GM12878 (cell line): Measurements from ENCODE around the gene CTDNEP1. TPM values are rescaled to one million over a fixed set of nuclear protein-coding genes. Genes with fewer than 3 reads are reported as not detected.

Source experiments
- BACH1 ChIP-seq: fragments of 450-650 bp; IDR thresholded peaks from 2 replicates; pipeline ENCODE4 v1.6.1; 2017; ENCODE audit warnings: mild to moderate bottlenecking, borderline replicate concordance
- CBFB ChIP-seq: IDR thresholded peaks from 2 replicates; pipeline ENCODE4 v1.6.1; 2016; ENCODE audit warnings: antibody characterized with exemption, low read depth
- CREB1 ChIP-seq: IDR thresholded peaks from 2 replicates; pipeline ENCODE4 v1.6.1; 2012; ENCODE audit warnings: low read depth, mild to moderate bottlenecking, inconsistent platforms
- DPF2 ChIP-seq: fragments of 450-650 bp; IDR thresholded peaks from 2 replicates; pipeline ENCODE4 v1.6.1; 2017; ENCODE audit warnings: mild to moderate bottlenecking
- EED ChIP-seq: sonication (generic); IDR thresholded peaks from 2 replicates; pipeline ENCODE4 v1.6.1; 2016; ENCODE audit warnings: antibody characterized with exemption, low read depth
- EZH2 ChIP-seq: IDR thresholded peaks from 2 replicates; pipeline ENCODE4 v1.6.1; 2012; ENCODE audit warnings: low read depth, mild to moderate bottlenecking, control low read depth, inconsistent platforms, low read length, borderline replicate concordance; ENCODE audit not compliant: control insufficient read depth
- HCFC1 ChIP-seq: fragments of 150-350 bp; IDR thresholded peaks from 2 replicates; pipeline ENCODE4 v1.6.1; 2014; ENCODE audit warnings: low read length
- IRF4 ChIP-seq: IDR thresholded peaks from 2 replicates; pipeline ENCODE4 v1.6.1; 2011; ENCODE audit warnings: low read depth, low read length
- LARP7 ChIP-seq: fragments of 450-650 bp; IDR thresholded peaks from 2 replicates; pipeline ENCODE4 v1.6.1; 2017; ENCODE audit warnings: mild to moderate bottlenecking
- MXI1 ChIP-seq: fragments of 150-350 bp; IDR thresholded peaks from 2 replicates; pipeline ENCODE4 v1.6.1; 2011; ENCODE audit warnings: low read depth, mild to moderate bottlenecking, inconsistent platforms, low read length, improper control_type of control experiment
- RUNX3 ChIP-seq: IDR thresholded peaks from 2 replicates; pipeline ENCODE4 v1.6.1; 2012; ENCODE audit warnings: low read length, inconsistent platforms
- SMAD5 ChIP-seq: IDR thresholded peaks from 2 replicates; pipeline ENCODE4 v1.6.1; 2016; ENCODE audit warnings: antibody characterized with exemption, low read depth
- SMARCA5 ChIP-seq: fragments of 450-650 bp; IDR thresholded peaks from 2 replicates; pipeline ENCODE4 v1.6.1; 2017; ENCODE audit warnings: mild to moderate bottlenecking
- SMC3 ChIP-seq: IDR thresholded peaks from 2 replicates; pipeline ENCODE4 v1.6.1; 2011; ENCODE audit warnings: low read length, improper control_type of control experiment, borderline replicate concordance
- STAT1 ChIP-seq: fragments of 450-650 bp; conservative IDR thresholded peaks from 2 replicates; pipeline ENCODE4 v1.6.1; 2014; ENCODE audit warnings: antibody characterized with exemption, mild to moderate bottlenecking
- STAT3 ChIP-seq: IDR thresholded peaks from 2 replicates; pipeline ENCODE4 v1.6.1; 2011; ENCODE audit warnings: low read depth, low read length, improper control_type of control experiment
- TCF12 ChIP-seq: IDR thresholded peaks from 2 replicates; pipeline ENCODE4 v1.6.1; 2011; ENCODE audit warnings: low read depth, mild to moderate bottlenecking, low read length
- TCF3 ChIP-seq: IDR thresholded peaks from 2 replicates; pipeline ENCODE4 v1.6.1; 2012; ENCODE audit warnings: low read depth, mild to moderate bottlenecking, low read length, borderline replicate concordance; ENCODE audit not compliant: insufficient read depth
- YY1 ChIP-seq: IDR thresholded peaks from 2 replicates; pipeline ENCODE4 v1.6.1; 2011; ENCODE audit warnings: low read depth, mild to moderate bottlenecking, low read length
- ZNF622 ChIP-seq: fragments of 450-650 bp; IDR thresholded peaks from 2 replicates; pipeline ENCODE4 v1.6.1; 2017; ENCODE audit warnings: mild to moderate bottlenecking, inconsistent platforms
- polyA plus RNA-seq, 11 experiments: library from polyadenylated mRNA; depleted of rRNA in 4 of 11; unstranded in 6 of 11; stranded (reverse) in 5 of 11; fragments of >200 nt; fragmentation: Nextera tagmentation in 4 of 11; fragmentation: Illumina TruSeq in 1 of 11; extraction: Ambion mirVana in 4 of 11; extraction: Trizol in 1 of 11; gene quantifications; 1 replicate in 1 of 11; 2 replicates in 10 of 11; pipeline versions ENCODE4 v1.2.1 to v1.2.3, GENCODE V29; 2011 to 2016; ENCODE audit warnings: inconsistent platforms in 2 of 11, missing spikeins in 2 of 11, low read depth in 1 of 11
- total RNA-seq, 4 experiments: library from RNA; depleted of rRNA in 3 of 4; stranded (reverse); fragments of >200 nt in 3 of 4; fragmentation: Illumina TruSeq in 1 of 4; extraction: Trizol in 1 of 4; gene quantifications; 2 replicates each; pipeline versions ENCODE4 v1.2.1 to v1.2.3, GENCODE V29; 2013 to 2021
- TF ChIP-seq, protein P1 (sequence below): fragments of 150-350 bp; IDR thresholded peaks from 2 replicates; pipeline ENCODE4 v1.6.1; 2014; ENCODE audit warnings: mild to moderate bottlenecking, low read depth, low read length
- TF ChIP-seq, protein P2 (sequence below): IDR thresholded peaks from 2 replicates; pipeline ENCODE4 v1.6.1; 2012; ENCODE audit warnings: low read depth, low read length, improper control_type of control experiment

The CTDNEP1 gene
- total and polyA plus RNA-seq, 10 of the 15 experiments (the other 5 are each of a cell fraction or from before 2014, with no cell fraction given), result 23.7 to 176 (median 30.3) TPM

DNA sequence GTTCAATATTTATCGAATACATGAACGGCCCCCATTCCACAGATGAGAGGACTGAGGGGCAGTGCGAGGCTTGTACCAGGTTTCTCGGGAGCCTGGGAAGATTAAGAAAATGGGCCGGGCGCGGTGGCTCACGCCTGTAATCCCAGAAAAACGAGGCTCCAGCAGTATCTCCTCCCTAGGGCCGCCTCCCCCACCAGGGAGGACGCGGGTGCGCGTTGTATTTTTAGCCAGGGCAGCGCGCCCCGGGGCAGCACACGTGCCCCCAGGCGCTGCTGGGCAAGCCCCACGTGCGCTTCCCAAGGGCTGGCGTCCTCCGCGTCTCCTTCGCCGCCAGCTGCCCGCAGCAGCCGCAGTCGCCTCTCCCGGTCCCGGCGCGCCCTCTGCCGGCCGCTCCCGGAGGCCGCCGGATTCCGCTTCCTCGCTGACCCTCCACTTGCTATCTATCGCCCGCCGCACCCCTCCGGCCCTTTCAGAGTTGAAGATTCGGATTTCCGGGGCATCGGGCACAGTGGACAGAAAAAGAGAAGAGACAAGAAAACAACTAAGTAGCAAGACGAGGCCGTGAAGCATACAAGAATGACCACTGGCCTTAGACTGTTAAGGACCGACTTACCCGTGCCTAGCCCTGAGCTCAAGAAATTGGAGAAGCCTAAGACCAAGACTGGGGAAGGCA lies 44.8 kb upstream of the CTDNEP1 start (continued):
- TF ChIP-seq, protein P1, sequence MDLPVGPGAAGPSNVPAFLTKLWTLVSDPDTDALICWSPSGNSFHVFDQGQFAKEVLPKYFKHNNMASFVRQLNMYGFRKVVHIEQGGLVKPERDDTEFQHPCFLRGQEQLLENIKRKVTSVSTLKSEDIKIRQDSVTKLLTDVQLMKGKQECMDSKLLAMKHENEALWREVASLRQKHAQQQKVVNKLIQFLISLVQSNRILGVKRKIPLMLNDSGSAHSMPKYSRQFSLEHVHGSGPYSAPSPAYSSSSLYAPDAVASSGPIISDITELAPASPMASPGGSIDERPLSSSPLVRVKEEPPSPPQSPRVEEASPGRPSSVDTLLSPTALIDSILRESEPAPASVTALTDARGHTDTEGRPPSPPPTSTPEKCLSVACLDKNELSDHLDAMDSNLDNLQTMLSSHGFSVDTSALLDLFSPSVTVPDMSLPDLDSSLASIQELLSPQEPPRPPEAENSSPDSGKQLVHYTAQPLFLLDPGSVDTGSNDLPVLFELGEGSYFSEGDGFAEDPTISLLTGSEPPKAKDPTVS, result no peak
- TF ChIP-seq IRF4, result no peak
- no peak for TF ChIP-seq EZH2
- TF ChIP-seq SMARCA5, result peak; percentile 55; the same call in 1 of the 2 replicates
- TF ChIP-seq CBFB, result peak; percentile 39; the same call in 1 of the 2 replicates
- TF ChIP-seq LARP7, result peak; percentile 74; the same call in 1 of the 2 replicates
- TF ChIP-seq BACH1, result peak; percentile 35; the same call in 1 of the 2 replicates
- no peak for TF ChIP-seq STAT3
- no peak for TF ChIP-seq SMAD5
- TF ChIP-seq MXI1, result peak; percentile 63
- TF ChIP-seq HCFC1, result no peak
- peak; percentile 72 for TF ChIP-seq YY1
- peak; percentile 49; the same call in 1 of the 2 replicates for TF ChIP-seq STAT1
- peak; percentile 40; the same call in 1 of the 2 replicates for TF ChIP-seq EED
- TF ChIP-seq, protein P2, sequence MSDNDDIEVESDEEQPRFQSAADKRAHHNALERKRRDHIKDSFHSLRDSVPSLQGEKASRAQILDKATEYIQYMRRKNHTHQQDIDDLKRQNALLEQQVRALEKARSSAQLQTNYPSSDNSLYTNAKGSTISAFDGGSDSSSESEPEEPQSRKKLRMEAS, result peak; percentile 47; the same call in 1 of the 2 replicates
- 0 out of 2 replicates have a peak, but pooled peaks have one; percentile 56 for TF ChIP-seq TCF3
- peak; percentile 68 for TF ChIP-seq RUNX3
- TF ChIP-seq TCF12, result 0 out of 2 replicates have a peak, but pooled peaks have one; percentile 20
- TF ChIP-seq CREB1, result no peak
- peak; percentile 93 for TF ChIP-seq SMC3
- TF ChIP-seq DPF2, result 0 out of 2 replicates have a peak, but pooled peaks have one; percentile 24
- no peak for TF ChIP-seq ZNF622
- TF ChIP-seq, all 136 proteins: peak for 23
